Caco-2 (cell line): ENCODE measurements around the gene XPNPEP1. TPM values are rescaled to one million over a fixed set of nuclear protein-coding genes. Genes with fewer than 3 reads are reported as not detected.

ENCODE experiments used
- BruUV-seq: library from RNA; stranded (reverse); fragments of 400-500 nt; replicated peaks from 2 replicates; lab custom pipeline; 2021; lab: Mats Ljungman, UMichigan
- CTCF ChIA-PET: fragments of 300-600 bp; sonication (Branson Sonifier 250); formaldehyde crosslinking; loops from one replicate; lab custom pipeline; 2022; ENCODE audit warnings: antibody characterized with exemption; lab: Charles Lee
- POLR2A ChIA-PET: fragments of 300-600 bp; sonication (Branson Sonifier 250); formaldehyde crosslinking; loops from one replicate; lab custom pipeline; 2022; ENCODE audit warnings: antibody characterized with exemption; lab: Charles Lee
- DNase-seq, 2 experiments: peaks; one replicate each; pipeline versions ENCODE4 v3.0.0 to v3.0.0-alpha.2; 2020 to 2022
- H3K27me3 ChIP-seq: replicated peaks from 2 replicates; pipeline ENCODE4 v1.6.0; 2011; ENCODE audit warnings: low read length; ENCODE audit not compliant: control insufficient read depth, insufficient read depth
- H3K36me3 ChIP-seq: 2 replicates; pipeline ENCODE4 v1.5.1; 2011; ENCODE audit warnings: low read length; ENCODE audit not compliant: control insufficient read depth, insufficient read depth
- H3K4me1 ChIP-seq: fragments of 250-450 bp; sonication (Bioruptor Pico); 2 replicates; pipeline ENCODE4 v1.5.1; 2020; ENCODE audit warnings: mild to moderate bottlenecking
- H3K4me3 ChIP-seq: 2 replicates; pipeline ENCODE4 v1.5.1; 2011; ENCODE audit warnings: low read depth, mild to moderate bottlenecking, control low read depth, low read length
- H3K9me3 ChIP-seq: fragments of 250-450 bp; sonication (Bioruptor Pico); 2 replicates; pipeline ENCODE4 v1.5.1; 2020; ENCODE audit warnings: mild to moderate bottlenecking, moderate library complexity
- H3K27ac Mint-ChIP-seq: one replicate; pipeline ENCODE4 v1.8.0; 2022; ENCODE audit warnings: mixed read lengths; ENCODE audit not compliant: unreplicated experiment
- H3K27me3 Mint-ChIP-seq: one replicate; pipeline ENCODE4 v1.8.0; 2022; ENCODE audit warnings: mixed read lengths; ENCODE audit not compliant: insufficient read depth, unreplicated experiment
- H3K36me3 Mint-ChIP-seq: one replicate; pipeline ENCODE4 v1.8.0; 2022; ENCODE audit warnings: mild to moderate bottlenecking, mixed read lengths; ENCODE audit not compliant: insufficient read depth, unreplicated experiment
- H3K4me1 Mint-ChIP-seq: one replicate; pipeline ENCODE4 v1.8.0; 2022; ENCODE audit warnings: low read depth, mixed read lengths; ENCODE audit not compliant: unreplicated experiment
- H3K4me3 Mint-ChIP-seq: one replicate; pipeline ENCODE4 v1.8.0; 2022; ENCODE audit warnings: mild to moderate bottlenecking, moderate library complexity, mixed read lengths; ENCODE audit not compliant: unreplicated experiment
- H3K9me3 Mint-ChIP-seq: one replicate; pipeline ENCODE4 v1.8.0; 2022; ENCODE audit warnings: mixed read lengths; ENCODE audit not compliant: unreplicated experiment
- CTCF ChIP-seq, 2 experiments: fragments of 200-600 bp in 1 of 2; IDR thresholded peaks; 1 replicate in 1 of 2; 2 replicates in 1 of 2; pipeline versions ENCODE4 v1.5.1 to v1.8.0; 2011 to 2022; ENCODE audit warnings: antibody characterized with exemption in 1 of 2, control low read depth in 1 of 2, inconsistent platforms in 1 of 2, low read depth in 1 of 2, low read length in 1 of 2, mild to moderate bottlenecking in 1 of 2, moderate library complexity in 1 of 2; ENCODE audit not compliant: insufficient read depth in 1 of 2, severe bottlenecking in 1 of 2, unreplicated experiment in 1 of 2
- intact Hi-C: fragments of 100-400 bp; cut with micrococcal nuclease; formaldehyde crosslinking; loops from one replicate; pipeline ENCODE4 v1.10.0; 2022; ENCODE audit not compliant: unreplicated experiment
- total RNA-seq: library from RNA; stranded (reverse); gene quantifications from 2 replicates; pipeline ENCODE4 v1.2.3, GENCODE V29; 2022

Gene XPNPEP1
- total RNA-seq, 1 experiment from 2014 or later: 92.4 TPM

GRCh38 chr10:109911903-109912302 is 11.4 kb downstream of the XPNPEP1 start:
- intact Hi-C loops: no loop called here
- DNase-seq: no peak
- Mint-ChIP-seq H3K4me1 (peaks cover 26% of the 10 kb centered on the region), H3K9me3 (no peaks in the 10 kb centered on the region), H3K27me3 (no peaks in the 10 kb centered on the region), H3K36me3 (peaks cover 49% of the 10 kb centered on the region), H3K27ac (no peak overlapping the region), H3K4me3 (no peak overlapping the region)
- H3K9me3 ChIP-seq: peaks cover 1% of the 10 kb centered on the region; the same call in 1 of the 2 replicates
- POLR2A ChIA-PET: no interaction called here
- H3K27me3 ChIP-seq: no peaks in the 10 kb centered on the region
- no peak overlapping the region for H3K4me3 ChIP-seq
- H3K36me3 ChIP-seq: peaks cover 2% of the 10 kb centered on the region; the same call in 1 of the 2 replicates
- no peak for TF ChIP-seq CTCF (IDR thresholded peaks at IDR 0.05; ENCODE audit: insufficient read depth in 1 of 2, low read depth in 1 of 2, low read length in 1 of 2, severe bottlenecking in 1 of 2, unreplicated experiment in 1 of 2)
- CTCF ChIA-PET: no interaction called here
- H3K4me1 ChIP-seq: peaks cover 42% of the 10 kb centered on the region
- no TSS peak for BruUV-seq

- intact Hi-C loops: no loop called here
Observed at GRCh38 chr10:109906316-109906715, 17.0 kb downstream of the XPNPEP1 start.

GRCh38 chr10:109904397-109904796 is 18.9 kb downstream of the XPNPEP1 start:
- BruUV-seq: no TSS peak

More at GRCh38 chr10:109906316-109906715, 17.0 kb downstream of the XPNPEP1 start:
- Mint-ChIP-seq H3K4me1 (peaks cover 13% of the 10 kb centered on the region), H3K36me3 (peaks cover 36% of the 10 kb centered on the region), H3K27me3 (no peaks in the 10 kb centered on the region), H3K27ac (no peak overlapping the region), H3K4me3 (no peak overlapping the region), H3K9me3 (no peaks in the 10 kb centered on the region)
- Histone ChIP-seq H3K9me3 (no peaks in the 10 kb centered on the region), H3K4me3 (no peak overlapping the region), H3K4me1 (no peaks in the 10 kb centered on the region), H3K27me3 (no peaks in the 10 kb centered on the region), H3K36me3 (peaks cover 2% of the 10 kb centered on the region; the same call in 1 of the 2 replicates)
- no TSS peak for BruUV-seq
- POLR2A ChIA-PET: no interaction called here
- no peak for DNase-seq
- CTCF ChIA-PET: no interaction called here
- no peak for TF ChIP-seq CTCF (IDR thresholded peaks at IDR 0.05; ENCODE audit: insufficient read depth in 1 of 2, low read depth in 1 of 2, low read length in 1 of 2, severe bottlenecking in 1 of 2, unreplicated experiment in 1 of 2)

More at GRCh38 chr10:109904397-109904796, 18.9 kb downstream of the XPNPEP1 start:
- no peaks in the 10 kb centered on the region for H3K4me1 ChIP-seq
- DNase-seq: no peak
- Mint-ChIP-seq H3K4me3 (no peak overlapping the region), H3K4me1 (peaks cover 21% of the 10 kb centered on the region), H3K27me3 (no peaks in the 10 kb centered on the region), H3K36me3 (peaks cover 44% of the 10 kb centered on the region), H3K27ac (no peak overlapping the region), H3K9me3 (no peaks in the 10 kb centered on the region)
- H3K36me3 ChIP-seq: peaks cover 2% of the 10 kb centered on the region; the same call in 1 of the 2 replicates
- H3K4me3 ChIP-seq: no peak overlapping the region
- ChIA-PET POLR2A (no interaction called here), CTCF (no interaction called here)
- H3K27me3 ChIP-seq: no peaks in the 10 kb centered on the region
- no peak for TF ChIP-seq CTCF (IDR thresholded peaks at IDR 0.05; ENCODE audit: insufficient read depth in 1 of 2, low read depth in 1 of 2, low read length in 1 of 2, severe bottlenecking in 1 of 2, unreplicated experiment in 1 of 2)
- no peaks in the 10 kb centered on the region for H3K9me3 ChIP-seq
- intact Hi-C loops: no loop called here
